ENCODE data around the gene CFTR. TPM values are rescaled to one million over a fixed set of nuclear protein-coding genes. Genes with fewer than 3 reads are reported as not detected.

CFTR gene
- total and polyA plus RNA-seq, 9 of the 15 experiments (the other 6 are each of a cell fraction or from before 2014, with no cell fraction given) = 0.20 TPM; not detected in 8

DNA sequence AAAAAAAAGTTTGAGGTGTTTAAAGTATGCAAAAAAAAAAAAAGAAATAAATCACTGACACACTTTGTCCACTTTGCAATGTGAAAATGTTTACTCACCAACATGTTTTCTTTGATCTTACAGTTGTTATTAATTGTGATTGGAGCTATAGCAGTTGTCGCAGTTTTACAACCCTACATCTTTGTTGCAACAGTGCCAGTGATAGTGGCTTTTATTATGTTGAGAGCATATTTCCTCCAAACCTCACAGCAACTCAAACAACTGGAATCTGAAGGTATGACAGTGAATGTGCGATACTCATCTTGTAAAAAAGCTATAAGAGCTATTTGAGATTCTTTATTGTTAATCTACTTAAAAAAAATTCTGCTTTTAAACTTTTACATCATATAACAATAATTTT, 130.6 kb downstream of the CFTR start:
- no peak overlapping the region for H3K9ac ChIP-seq (ENCODE audit: insufficient read depth in 1 of 2, low read depth in 2 of 2, low read length in 2 of 2)
- no peaks in the 10 kb centered on the region for H3K36me3 ChIP-seq (ENCODE audit: control insufficient read depth, insufficient read depth, low read length)
- no TSS peak for BruUV-seq (replicated peaks)
- FAIRE-seq (no peak), DNase-seq (ENCODE audit: extremely low read depth in 1 of 4, low spot score in 3 of 4) (no peak), ATAC-seq (no peak)
- WGBS (ENCODE audit: insufficient coverage, low coverage, missing lambda C conversion rate) = 0% methylated on average over 2 of the region's 2 CpGs
- no peak overlapping the region for H3K27ac ChIP-seq (ENCODE audit: extremely low read depth, low read depth, low read length)
- in situ Hi-C loops (cut with MboI) = no loop called here
- H3K4me1 ChIP-seq (replicated peaks in 1 of 2; ENCODE audit: control insufficient read depth in 2 of 2, insufficient read depth in 2 of 2, low read length in 2 of 2) = no peaks in the 10 kb centered on the region
- ChIA-PET CTCF (ENCODE audit: low intra/inter-chr PET ratio) (no interaction called here), POLR2A (no interaction called here)
- no peaks in the 10 kb centered on the region for H4K20me1 ChIP-seq (replicated peaks; ENCODE audit: control insufficient read depth, insufficient read depth, low read length)
- intact Hi-C loops (cut with micrococcal nuclease) = no loop called here
- no peaks in the 10 kb centered on the region for H3K27me3 ChIP-seq (ENCODE audit: control insufficient read depth in 2 of 2, insufficient read depth in 2 of 2, low read length in 2 of 2)
- H3K79me2 ChIP-seq (ENCODE audit: control insufficient read depth, insufficient read depth, low read length) = no peaks in the 10 kb centered on the region
- no peaks in the 10 kb centered on the region for H3K9me3 ChIP-seq (replicated peaks; ENCODE audit: control insufficient read depth, insufficient read depth, low read depth, low read length)
- H3K9me1 ChIP-seq (ENCODE audit: control insufficient read depth, insufficient read depth, low read length) = no peaks in the 10 kb centered on the region
- H2AFZ ChIP-seq (ENCODE audit: low read depth, low read length) = no peak overlapping the region
- TF ChIP-seq, protein P1, sequence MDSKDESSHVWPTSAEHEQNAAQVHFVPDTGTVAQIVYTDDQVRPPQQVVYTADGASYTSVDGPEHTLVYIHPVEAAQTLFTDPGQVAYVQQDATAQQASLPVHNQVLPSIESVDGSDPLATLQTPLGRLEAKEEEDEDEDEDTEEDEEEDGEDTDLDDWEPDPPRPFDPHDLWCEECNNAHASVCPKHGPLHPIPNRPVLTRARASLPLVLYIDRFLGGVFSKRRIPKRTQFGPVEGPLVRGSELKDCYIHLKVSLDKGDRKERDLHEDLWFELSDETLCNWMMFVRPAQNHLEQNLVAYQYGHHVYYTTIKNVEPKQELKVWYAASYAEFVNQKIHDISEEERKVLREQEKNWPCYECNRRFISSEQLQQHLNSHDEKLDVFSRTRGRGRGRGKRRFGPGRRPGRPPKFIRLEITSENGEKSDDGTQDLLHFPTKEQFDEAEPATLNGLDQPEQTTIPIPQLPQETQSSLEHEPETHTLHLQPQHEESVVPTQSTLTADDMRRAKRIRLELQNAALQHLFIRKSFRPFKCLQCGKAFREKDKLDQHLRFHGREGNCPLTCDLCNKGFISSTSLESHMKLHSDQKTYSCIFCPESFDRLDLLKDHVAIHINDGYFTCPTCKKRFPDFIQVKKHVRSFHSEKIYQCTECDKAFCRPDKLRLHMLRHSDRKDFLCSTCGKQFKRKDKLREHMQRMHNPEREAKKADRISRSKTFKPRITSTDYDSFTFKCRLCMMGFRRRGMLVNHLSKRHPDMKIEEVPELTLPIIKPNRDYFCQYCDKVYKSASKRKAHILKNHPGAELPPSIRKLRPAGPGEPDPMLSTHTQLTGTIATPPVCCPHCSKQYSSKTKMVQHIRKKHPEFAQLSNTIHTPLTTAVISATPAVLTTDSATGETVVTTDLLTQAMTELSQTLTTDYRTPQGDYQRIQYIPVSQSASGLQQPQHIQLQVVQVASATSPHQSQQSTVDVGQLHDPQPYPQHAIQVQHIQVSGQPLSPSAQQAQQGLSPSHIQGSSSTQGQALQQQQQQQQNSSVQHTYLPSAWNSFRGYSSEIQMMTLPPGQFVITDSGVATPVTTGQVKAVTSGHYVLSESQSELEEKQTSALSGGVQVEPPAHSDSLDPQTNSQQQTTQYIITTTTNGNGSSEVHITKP (IDR thresholded peaks at IDR 0.05; ENCODE audit: partially characterized antibody) = no peak
- TF ChIP-seq BHLHE40 (IDR thresholded peaks at IDR 0.05; ENCODE audit: low read length) = no peak
- TF ChIP-seq ZNF75A (CRISPR knock-in tag; IDR thresholded peaks at IDR 0.05) = no peak
- TF ChIP-seq, protein P2, sequence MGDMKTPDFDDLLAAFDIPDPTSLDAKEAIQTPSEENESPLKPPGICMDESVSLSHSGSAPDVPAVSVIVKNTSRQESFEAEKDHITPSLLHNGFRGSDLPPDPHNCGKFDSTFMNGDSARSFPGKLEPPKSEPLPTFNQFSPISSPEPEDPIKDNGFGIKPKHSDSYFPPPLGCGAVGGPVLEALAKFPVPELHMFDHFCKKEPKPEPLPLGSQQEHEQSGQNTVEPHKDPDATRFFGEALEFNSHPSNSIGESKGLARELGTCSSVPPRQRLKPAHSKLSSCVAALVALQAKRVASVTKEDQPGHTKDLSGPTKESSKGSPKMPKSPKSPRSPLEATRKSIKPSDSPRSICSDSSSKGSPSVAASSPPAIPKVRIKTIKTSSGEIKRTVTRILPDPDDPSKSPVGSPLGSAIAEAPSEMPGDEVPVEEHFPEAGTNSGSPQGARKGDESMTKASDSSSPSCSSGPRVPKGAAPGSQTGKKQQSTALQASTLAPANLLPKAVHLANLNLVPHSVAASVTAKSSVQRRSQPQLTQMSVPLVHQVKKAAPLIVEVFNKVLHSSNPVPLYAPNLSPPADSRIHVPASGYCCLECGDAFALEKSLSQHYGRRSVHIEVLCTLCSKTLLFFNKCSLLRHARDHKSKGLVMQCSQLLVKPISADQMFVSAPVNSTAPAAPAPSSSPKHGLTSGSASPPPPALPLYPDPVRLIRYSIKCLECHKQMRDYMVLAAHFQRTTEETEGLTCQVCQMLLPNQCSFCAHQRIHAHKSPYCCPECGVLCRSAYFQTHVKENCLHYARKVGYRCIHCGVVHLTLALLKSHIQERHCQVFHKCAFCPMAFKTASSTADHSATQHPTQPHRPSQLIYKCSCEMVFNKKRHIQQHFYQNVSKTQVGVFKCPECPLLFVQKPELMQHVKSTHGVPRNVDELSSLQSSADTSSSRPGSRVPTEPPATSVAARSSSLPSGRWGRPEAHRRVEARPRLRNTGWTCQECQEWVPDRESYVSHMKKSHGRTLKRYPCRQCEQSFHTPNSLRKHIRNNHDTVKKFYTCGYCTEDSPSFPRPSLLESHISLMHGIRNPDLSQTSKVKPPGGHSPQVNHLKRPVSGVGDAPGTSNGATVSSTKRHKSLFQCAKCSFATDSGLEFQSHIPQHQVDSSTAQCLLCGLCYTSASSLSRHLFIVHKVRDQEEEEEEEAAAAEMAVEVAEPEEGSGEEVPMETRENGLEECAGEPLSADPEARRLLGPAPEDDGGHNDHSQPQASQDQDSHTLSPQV (IDR thresholded peaks at IDR 0.05) = no peak
- no peak for TF ChIP-seq MED1 (CRISPR knock-in tag; IDR thresholded peaks at IDR 0.05; ENCODE audit: borderline replicate concordance)
- no peak for TF ChIP-seq GABPB2 (CRISPR knock-in tag; conservative IDR thresholded peaks at IDR 0.05)
- no peak for TF ChIP-seq KLF1 (tag; IDR thresholded peaks at IDR 0.05)
- no peak for TF ChIP-seq EP300 (IDR thresholded peaks at IDR 0.05; ENCODE audit: low read length)
- TF ChIP-seq, protein P3, sequence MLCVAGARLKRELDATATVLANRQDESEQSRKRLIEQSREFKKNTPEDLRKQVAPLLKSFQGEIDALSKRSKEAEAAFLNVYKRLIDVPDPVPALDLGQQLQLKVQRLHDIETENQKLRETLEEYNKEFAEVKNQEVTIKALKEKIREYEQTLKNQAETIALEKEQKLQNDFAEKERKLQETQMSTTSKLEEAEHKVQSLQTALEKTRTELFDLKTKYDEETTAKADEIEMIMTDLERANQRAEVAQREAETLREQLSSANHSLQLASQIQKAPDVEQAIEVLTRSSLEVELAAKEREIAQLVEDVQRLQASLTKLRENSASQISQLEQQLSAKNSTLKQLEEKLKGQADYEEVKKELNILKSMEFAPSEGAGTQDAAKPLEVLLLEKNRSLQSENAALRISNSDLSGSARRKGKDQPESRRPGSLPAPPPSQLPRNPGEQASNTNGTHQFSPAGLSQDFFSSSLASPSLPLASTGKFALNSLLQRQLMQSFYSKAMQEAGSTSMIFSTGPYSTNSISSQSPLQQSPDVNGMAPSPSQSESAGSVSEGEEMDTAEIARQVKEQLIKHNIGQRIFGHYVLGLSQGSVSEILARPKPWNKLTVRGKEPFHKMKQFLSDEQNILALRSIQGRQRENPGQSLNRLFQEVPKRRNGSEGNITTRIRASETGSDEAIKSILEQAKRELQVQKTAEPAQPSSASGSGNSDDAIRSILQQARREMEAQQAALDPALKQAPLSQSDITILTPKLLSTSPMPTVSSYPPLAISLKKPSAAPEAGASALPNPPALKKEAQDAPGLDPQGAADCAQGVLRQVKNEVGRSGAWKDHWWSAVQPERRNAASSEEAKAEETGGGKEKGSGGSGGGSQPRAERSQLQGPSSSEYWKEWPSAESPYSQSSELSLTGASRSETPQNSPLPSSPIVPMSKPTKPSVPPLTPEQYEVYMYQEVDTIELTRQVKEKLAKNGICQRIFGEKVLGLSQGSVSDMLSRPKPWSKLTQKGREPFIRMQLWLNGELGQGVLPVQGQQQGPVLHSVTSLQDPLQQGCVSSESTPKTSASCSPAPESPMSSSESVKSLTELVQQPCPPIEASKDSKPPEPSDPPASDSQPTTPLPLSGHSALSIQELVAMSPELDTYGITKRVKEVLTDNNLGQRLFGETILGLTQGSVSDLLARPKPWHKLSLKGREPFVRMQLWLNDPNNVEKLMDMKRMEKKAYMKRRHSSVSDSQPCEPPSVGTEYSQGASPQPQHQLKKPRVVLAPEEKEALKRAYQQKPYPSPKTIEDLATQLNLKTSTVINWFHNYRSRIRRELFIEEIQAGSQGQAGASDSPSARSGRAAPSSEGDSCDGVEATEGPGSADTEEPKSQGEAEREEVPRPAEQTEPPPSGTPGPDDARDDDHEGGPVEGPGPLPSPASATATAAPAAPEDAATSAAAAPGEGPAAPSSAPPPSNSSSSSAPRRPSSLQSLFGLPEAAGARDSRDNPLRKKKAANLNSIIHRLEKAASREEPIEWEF (CRISPR knock-in tag; IDR thresholded peaks at IDR 0.05) = no peak
- H3K4me2 ChIP-seq (ENCODE audit: insufficient read depth, low read length) = no peak overlapping the region
- H3K4me3 ChIP-seq = no peak overlapping the region
